Activated T-helper 9 cell treated with anti-CD3 and anti-CD28 coated beads, Interleukin-2, amount 50 U/mL, for 16 hours (primary cell): Measurements from ENCODE around the gene NEUROG2.

ENCODE experiments used
- DNase-seq: peaks from one replicate; pipeline ENCODE4 v3.0.0-alpha.2; 2020; ENCODE audit warnings: low read depth

The NEUROG2 gene

DNA sequence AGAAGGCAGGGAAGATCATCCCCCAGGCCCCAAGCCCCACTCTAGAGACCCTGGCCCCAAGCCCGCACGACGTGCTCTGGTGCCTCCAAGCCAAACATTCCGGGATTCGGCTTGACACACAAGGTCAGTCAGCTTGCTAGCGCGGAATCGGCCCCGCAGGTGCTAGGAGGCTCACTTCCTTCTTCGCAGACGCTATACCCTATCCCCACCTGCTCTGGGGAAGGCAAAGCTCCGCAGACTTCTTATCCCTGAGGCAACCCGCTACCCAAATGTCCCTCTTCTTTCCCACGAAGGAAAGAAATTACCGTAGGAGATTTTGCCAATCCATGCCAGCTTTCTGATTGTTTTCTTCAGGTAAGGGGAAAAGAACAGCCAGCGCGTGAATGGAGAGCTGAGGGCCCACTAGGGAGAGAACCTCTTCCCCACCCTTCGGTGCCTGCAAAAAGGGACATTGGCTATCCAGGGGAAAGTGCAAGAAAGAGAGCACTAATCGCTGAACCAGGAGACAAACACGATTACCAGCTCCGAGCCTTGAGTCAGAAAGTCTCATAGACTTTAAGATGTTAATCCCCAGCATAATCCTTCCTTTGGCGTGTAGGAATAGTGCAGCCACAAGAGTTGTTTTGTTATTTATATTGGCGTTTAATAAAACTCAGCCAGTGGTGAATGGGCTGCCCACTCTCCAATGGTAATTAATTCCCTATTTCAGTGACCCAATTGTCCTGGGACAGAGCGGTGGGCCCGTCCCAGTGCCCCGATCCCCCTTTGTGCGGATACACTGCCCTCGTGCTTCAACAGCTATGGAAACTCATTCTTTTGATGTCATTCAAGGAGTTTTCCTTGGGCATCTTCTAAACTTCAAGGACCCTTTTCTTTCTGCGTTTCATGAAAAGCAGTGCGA is 5.4 kb upstream of the NEUROG2 start:
- no peak for DNase-seq

DNA sequence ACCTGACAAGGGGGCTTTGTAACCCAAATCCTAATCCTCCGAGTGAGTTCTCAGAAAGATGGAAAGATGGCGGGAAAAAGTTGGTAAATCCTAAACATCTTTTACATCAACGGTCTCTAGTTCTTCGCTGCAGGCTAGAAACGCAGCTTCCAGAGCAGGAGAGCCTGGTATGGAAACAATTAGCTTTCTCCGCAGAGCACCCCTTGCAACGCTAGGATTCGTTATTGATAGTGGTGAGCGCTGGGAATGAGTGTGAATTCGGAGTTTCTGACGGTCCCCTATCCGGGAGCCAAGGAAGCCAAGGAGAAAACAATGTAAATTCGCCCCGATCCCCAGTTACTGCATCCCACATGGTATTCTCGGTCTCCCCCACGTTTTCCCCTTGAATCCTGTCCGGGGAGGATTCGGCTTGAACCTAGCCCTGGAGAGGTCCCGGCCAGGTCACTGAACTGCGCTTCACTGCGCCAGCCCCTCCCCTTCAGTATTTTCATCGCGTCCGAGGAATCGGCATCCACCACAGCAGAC is 4.7 kb upstream of the NEUROG2 start:
- no peak for DNase-seq

GRCh38 chr4:112519689-112520597 is 4.0 kb upstream of the NEUROG2 start:
- DNase-seq, result no peak

GRCh38 chr4:112518675-112519074 is 2.7 kb upstream of the NEUROG2 start:
- DNase-seq, result no peak

DNA sequence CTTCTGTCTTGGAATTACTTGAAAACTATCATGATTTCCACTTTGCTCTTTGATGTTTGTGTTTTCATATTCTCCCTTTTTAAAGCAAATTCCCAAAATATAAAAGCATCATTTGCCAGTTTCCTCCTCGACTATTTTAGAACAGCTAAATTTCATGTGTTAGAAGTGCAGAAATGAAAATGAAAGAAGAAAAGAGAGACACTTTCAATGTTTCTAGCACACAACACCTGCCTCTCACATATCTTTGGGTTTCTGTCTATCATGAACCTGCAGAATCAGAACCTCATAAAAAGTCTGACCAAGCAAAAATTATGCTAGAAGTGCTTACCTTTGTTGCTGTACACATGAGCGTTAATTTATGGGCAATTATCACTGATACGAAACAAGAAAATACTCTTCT is 1.9 kb upstream of the NEUROG2 start:
- DNase-seq, result no peak

GRCh38 chr4:112517067-112517634 is 1.2 kb upstream of the NEUROG2 start:
- DNase-seq, result no peak

GRCh38 chr4:112516471-112517066 is 589 bp upstream of the NEUROG2 start:
- DNase-seq, result no peak

DNA sequence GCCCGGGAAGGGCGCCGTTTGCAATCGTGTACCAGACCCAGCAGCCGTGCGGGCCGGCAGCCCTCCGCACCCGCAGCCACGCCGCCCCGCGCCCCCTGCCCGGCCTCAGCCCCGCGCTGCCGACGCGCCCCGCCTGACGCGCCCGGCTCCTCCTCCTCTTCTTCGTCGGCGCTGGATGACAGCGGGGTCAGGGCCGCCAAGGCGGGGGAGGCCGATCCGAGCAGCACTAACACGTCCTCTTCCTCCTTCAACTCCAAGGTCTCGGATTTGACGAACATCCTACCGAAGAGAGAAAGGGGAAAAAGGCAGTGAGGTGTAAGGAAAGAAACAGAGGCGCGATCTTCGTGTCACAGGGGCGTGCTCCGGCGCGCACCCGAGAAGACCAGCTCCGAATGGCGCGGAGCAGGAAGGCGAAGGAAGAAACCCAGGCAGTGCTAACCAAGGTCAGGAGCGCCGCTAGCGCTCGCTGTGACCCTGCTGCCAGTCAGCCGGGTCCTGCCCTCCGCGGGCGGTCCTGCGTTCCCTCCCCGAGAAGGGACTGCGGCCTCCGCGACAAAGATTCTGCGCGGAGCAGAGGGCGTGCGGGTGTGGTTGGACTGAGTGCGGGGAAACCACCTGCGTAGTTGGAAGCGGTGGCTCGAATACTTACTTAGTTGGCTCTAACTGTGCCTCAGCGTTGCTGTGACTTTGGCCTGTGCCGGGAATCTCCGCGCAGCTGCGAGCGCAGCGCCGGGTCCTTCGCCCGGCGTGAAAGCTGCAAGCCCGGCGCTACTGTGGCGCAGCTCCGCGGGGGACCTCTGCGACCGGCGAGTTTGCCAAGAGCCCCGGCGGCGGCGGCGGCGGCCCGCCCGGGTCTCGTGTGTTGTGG is 548 bp downstream of the NEUROG2 start:
- no peak for DNase-seq

DNA sequence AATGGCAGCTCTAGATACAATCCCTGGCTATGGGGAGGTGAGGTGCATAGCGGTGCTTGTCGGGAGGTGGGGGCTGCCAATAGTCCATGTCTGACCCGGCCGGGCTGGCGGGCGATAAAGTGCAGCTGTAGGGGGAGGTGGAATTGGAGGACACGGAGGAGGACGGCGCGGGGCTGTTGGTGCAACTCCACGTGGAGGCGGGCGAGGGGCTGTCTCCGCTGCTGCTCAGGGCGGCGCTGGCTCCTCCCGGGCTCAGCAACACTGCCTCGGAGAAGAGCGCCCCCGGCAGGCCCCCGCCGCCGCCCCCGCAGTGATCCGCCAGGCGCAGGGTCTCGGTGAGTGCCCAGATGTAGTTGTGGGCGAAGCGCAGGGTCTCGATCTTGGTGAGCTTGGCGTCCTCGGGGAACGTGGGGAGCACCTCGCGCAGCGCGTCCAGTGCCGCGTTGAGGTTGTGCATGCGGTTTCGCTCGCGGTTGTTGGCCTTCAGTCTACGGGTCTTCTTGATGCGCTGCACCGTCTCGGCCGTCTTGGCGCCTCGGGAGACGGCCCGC is 1.3 kb downstream of the NEUROG2 start:
- no peak for DNase-seq

DNA sequence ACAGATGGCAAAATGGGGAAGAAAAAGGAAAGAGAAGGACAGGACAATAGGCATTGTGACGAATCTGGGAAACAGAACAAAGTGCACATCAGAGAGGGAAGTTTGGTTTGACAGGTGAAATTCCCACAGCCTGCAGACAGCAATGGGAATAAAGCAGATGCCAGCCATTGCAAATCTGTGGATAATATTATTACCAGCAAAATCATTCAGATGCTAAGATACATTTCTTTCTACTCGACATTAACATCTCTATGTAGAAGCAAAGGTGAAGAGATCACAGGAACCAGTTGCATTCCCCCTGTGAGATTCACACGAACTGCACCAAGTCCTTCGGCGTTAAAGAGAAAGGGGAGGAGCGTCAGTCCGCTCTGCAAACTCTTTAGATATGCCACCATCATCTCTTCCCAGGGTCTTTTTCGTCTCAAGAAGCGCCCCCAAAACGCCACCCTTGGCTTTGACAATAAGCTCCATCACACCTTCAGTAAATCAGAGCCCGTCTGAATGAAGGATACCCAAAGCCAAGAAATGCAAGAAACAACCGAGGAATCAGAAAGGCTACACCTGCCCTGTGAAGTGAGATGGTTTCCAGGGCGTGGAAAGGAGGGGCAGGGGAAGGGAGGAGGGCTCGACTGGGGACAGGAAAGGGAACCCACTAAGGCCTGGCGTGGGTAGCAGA is 1.9 kb downstream of the NEUROG2 start:
- DNase-seq, result no peak

DNA sequence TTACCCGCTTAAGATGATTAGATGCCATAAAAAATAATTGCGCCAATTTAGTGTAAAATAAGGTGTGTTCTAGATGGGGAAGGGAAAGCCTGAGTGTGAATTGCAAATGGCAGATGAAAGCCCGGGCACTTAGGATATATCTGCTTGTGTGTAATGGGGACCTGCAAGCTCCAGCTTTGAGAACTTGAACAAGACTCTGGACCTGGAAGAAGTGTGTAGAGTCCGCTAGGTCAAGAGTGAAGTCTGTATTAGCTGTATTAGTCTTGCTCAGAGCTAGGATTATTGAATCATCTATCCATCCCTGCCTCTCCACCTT is 4.2 kb downstream of the NEUROG2 start:
- DNase-seq, result no peak

DNA sequence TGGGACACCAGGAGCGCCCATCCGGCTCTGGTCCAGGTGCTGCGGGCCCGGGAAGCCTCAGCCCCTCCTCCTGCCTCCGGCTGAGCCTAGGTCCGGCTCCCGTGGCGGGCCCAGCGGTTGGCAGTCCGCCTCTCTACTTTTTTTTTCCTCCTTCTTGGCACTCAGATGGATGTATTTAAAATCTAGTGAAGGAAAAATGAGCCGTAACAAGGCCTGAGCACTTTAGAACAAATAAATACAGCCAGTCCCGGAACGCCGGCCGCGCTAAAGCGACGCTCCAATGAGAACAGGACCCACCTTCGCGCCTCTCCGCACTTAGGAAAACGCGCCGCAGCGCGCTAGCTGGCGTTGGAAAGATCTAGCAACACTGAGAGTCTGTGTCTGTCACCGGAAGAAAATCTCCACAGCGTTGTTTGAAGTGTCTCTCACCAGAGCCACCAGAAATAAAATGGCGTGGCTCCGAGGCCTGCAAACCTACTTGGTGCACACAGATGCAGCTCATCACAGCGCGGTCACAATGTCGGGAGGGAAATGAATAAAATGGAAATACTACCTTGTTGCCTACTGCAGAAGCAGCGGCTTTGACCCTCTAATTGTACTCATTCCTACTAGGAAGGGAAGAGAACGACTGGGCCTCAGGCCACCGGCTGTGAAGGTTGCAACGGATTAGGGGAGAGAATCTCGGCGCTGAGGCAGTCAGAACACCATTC is 4.7 kb downstream of the NEUROG2 start:
- no peak for DNase-seq

GRCh38 chr4:112510291-112511092 is 5.5 kb downstream of the NEUROG2 start:
- no peak for DNase-seq

- no peak for DNase-seq
Measured at GRCh38 chr4:112509243-112510141, 6.5 kb downstream of the NEUROG2 start.

DNA sequence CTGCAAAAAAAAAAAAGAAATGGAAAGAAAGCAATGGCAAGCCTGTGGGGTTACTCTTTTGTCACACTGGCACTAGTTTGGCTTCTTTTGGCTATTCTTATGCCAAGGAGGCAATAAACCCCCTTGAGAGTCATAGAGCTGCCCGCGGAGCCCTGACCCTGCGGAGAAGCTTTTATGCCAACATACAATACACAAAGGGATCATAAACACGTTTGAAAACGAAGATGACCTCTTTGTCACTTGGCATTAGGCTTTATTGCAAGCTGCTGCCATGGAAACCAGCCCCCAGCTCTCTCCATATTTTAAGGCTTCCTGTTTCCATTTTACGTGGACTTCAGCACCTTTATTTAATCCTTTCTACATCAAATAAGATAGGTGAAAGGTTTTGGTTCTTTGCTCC is 7.6 kb downstream of the NEUROG2 start:
- DNase-seq, result no peak

GRCh38 chr4:112504807-112505206 is 11.2 kb downstream of the NEUROG2 start:
- DNase-seq, result no peak

DNA sequence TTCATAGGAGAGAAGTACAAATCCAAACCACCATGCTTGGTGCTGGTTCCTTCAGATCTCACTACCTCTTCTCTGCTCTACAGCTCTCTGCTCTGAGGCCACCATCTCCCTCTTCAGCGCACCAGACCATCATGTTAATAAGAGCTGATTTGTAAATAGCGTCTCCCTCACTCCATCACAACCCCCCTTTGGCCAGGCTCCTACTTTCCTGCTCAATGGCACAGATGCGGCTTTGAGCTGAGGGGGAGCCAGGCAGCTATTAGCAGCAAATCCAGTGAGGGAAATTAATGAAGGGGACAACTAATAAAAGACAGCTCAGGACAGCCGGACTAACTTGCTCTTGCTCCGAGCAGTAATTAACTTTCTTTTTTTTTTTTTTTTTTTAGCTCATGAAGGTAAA is 13.1 kb downstream of the NEUROG2 start:
- DNase-seq, result no peak

GRCh38 chr4:112492321-112492720 is 23.7 kb downstream of the NEUROG2 start:
- DNase-seq, result no peak
